ENCODE measurements around the gene SP140L.
"Not testable (repeated sequence)": the region's sequence is repeated elsewhere in the genome, so short reads cannot be mapped to it uniquely, and the experiment has no call there.

Gene SP140L

GRCh38 chr2:230429513-230429912, 102.5 kb downstream of the SP140L start:
- no peak for TF ChIP-seq ZFX (IDR thresholded peaks at IDR 0.05; ENCODE audit: borderline replicate concordance)
- TF ChIP-seq, protein P1, sequence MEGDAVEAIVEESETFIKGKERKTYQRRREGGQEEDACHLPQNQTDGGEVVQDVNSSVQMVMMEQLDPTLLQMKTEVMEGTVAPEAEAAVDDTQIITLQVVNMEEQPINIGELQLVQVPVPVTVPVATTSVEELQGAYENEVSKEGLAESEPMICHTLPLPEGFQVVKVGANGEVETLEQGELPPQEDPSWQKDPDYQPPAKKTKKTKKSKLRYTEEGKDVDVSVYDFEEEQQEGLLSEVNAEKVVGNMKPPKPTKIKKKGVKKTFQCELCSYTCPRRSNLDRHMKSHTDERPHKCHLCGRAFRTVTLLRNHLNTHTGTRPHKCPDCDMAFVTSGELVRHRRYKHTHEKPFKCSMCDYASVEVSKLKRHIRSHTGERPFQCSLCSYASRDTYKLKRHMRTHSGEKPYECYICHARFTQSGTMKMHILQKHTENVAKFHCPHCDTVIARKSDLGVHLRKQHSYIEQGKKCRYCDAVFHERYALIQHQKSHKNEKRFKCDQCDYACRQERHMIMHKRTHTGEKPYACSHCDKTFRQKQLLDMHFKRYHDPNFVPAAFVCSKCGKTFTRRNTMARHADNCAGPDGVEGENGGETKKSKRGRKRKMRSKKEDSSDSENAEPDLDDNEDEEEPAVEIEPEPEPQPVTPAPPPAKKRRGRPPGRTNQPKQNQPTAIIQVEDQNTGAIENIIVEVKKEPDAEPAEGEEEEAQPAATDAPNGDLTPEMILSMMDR (IDR thresholded peaks at IDR 0.05), result no peak

GRCh38 chr2:230430957-230431910, 104.2 kb downstream of the SP140L start:
- TF ChIP-seq, protein P1 (IDR thresholded peaks at IDR 0.05), result no peak
- TF ChIP-seq ZFX (IDR thresholded peaks at IDR 0.05; ENCODE audit: borderline replicate concordance), result no peak
- H3K27ac ChIP-seq, result no peak overlapping the region

More at GRCh38 chr2:230429513-230429912, 102.5 kb downstream of the SP140L start:
- H3K27ac ChIP-seq, result no peak overlapping the region

- H3K27ac ChIP-seq, result no peak overlapping the region
- TF ChIP-seq, protein P1 (IDR thresholded peaks at IDR 0.05), result no peak
- TF ChIP-seq ZFX (IDR thresholded peaks at IDR 0.05; ENCODE audit: borderline replicate concordance), result no peak
Measured at GRCh38 chr2:230434677-230435324, 107.8 kb downstream of the SP140L start.

- no peak overlapping the region for H3K27ac ChIP-seq
- TF ChIP-seq ZFX (IDR thresholded peaks at IDR 0.05; ENCODE audit: borderline replicate concordance), result no peak
- TF ChIP-seq, protein P1 (IDR thresholded peaks at IDR 0.05), result no peak
Measured at GRCh38 chr2:230435431-230435830, 108.4 kb downstream of the SP140L start.

DNA sequence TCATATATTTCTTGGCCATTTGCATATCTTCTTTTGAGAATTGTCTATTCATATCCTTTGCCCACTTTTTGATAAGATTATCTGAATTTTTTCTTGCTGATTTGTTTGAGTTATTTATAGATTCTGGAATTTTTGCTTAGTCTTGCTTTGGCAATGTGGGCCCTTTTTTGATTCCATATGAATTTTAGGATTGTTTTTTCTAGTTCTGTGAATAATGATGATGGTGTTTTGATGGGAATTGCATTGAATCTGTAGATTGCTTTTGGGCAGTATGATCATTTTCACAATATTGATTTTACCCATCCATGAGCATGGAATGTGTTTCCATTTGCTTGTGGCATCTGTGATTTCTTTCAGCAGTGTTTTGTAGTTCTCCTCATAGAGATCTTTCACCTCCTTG, 112.1 kb downstream of the SP140L start:
- H3K27ac ChIP-seq, result not testable (repeated sequence)

DNA sequence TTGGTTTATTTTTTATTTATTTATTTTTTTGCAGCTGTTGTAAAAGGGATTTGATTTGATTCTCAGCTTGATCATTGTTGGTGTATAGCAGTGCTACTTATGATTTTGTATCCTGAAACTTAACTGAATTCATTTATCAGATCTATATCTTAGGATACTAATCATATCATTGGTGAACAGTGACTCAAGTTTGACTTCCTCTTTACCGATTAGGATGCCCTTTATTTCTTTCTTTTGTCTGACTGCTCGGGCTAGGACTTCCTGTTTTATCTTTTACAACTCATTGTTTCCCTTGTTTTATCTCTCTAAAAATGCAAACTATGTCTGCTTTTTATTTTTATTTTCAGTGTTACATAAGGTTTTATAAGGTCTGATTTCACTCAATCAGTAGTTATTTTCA, 112.6 kb downstream of the SP140L start:
- H3K27ac ChIP-seq, result no peak overlapping the region
- no peak for TF ChIP-seq ZFX (IDR thresholded peaks at IDR 0.05; ENCODE audit: borderline replicate concordance)
- TF ChIP-seq, protein P1 (IDR thresholded peaks at IDR 0.05), result no peak

DNA sequence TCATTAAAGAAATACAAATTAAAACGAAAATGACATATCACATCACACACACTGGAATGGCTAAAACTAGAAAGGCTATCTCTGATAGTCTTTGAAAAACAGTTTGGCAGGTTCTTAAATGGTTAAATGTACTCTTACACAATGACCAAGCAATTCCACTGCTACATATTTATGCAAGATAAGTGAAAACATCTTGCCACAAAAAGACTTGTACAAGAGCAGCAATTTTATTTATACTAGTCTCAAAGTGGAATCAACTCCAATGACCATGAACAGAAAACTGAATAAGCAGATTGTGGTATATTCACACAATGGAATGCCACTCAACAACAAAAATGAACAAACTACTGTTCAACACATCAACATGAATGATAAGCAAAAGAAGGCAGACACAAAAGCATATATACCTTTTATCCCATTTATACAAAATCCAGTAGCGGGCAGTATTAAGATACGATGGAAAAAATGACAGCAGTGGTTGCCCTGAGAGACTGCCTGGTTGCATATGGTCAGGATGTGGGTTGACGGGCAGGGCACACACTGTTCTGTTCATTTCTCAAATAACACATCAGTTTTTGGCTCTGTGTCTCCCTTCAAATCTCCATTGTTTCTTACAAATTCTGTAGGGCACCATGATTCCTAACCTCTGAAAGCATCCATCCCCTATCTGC, 114.4 kb downstream of the SP140L start:
- H3K27ac ChIP-seq, result no peak overlapping the region
- TF ChIP-seq, protein P1 (IDR thresholded peaks at IDR 0.05), result no peak
- TF ChIP-seq ZFX (IDR thresholded peaks at IDR 0.05; ENCODE audit: borderline replicate concordance), result no peak
